ENCODE measurements around the gene KRTAP10-8. TPM values are rescaled to one million over a fixed set of nuclear protein-coding genes. Genes with fewer than 3 reads are reported as not detected.
"Not testable (repeated sequence)": the region's sequence is repeated elsewhere in the genome, so short reads cannot be mapped to it uniquely, and the experiment has no call there.

KRTAP10-8 gene
- total and polyA plus RNA-seq, 7 experiments from 2014 or later: not detected

DNA sequence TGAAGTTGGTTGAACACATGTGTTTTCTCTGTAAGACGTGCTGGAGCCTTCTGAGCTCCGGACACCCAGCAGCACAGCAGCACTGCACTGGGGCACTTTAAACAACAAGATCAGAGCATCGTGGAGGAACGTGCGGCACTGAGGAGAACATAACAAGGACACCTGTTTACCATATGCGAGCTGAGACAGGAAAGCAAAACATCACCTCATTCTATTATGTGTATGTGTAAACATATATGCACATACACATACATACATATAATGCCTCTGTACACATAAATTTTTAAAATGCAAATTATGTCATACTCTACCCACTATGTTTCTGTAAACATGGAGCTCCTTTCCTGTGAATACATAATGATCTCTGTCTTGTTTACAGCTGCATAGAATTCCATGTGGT is 16.4 kb upstream of the KRTAP10-8 start:
- CTCF ChIA-PET: no interaction called here
- POLR2A ChIA-PET: interaction anchor here (0.8 to 1.4 kb wide), 2 partner anchors 16 to 62 kb away, joined by 3 to 5 read pairs; partner anchors contain the start of gene KRTAP12-3

DNA sequence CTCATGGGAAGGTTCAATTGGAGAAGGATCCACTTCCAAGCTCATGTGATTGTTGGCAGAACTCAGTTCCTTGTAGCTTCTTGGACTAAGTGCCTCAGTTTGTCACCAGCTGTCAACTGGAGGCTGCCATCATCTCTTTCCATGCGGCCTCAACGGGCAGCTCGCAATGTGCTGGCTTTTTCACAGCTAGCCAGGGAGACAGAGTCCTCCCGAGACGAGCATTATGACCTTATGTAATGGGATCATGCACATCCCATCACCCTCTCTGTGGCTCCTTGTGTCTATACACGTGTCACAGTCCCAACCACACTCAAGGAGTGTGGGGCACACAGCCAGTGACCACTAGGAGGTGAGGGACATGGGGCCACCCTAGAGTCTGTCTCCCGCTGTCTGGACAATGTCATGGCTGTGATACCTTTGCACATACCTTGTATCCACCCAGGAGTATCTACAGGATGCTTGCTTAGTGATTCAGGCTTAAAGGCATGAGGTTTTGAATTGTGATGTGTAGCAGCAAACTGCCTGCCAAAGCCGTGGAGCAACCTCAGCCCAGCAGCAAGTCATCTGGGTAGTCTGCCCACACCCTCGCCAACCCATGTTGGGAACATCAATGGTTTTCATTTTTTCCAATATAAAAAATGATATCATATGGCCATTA is 15.7 kb upstream of the KRTAP10-8 start:
- ChIA-PET POLR2A (interaction anchor here (0.8 to 1.4 kb wide), 2 partner anchors 62 to 98 kb away, joined by 3 to 5 read pairs; partner anchors contain the start of gene KRTAP12-3), CTCF (no interaction called here)
- Mint-ChIP-seq H3K36me3 (peaks cover 0 to 7% (median 0%) of the 10 kb centered on the region in 5 donors), H3K4me3 (no peak overlapping the region), H3K4me1 (peaks cover 0 to 6% (median 2%) of the 10 kb centered on the region in 7 donors), H3K9me3 (peaks cover 2 to 12% (median 5%) of the 10 kb centered on the region in 11 donors), H3K27me3 (peaks cover 0 to 18% (median 0%) of the 10 kb centered on the region in 5 donors), H3K27ac (peak overlapping the region in 2 of 9 donors; percentile 1 to 24)
- Histone ChIP-seq H3K27ac (ENCODE audit: low read depth, low read length) (no peak overlapping the region), H3K4me3 (ENCODE audit: low read length) (no peak overlapping the region), H3K9me3 (ENCODE audit: control insufficient read depth in 2 of 3, low read length in 3 of 3) (no peaks in the 10 kb centered on the region), H3K27me3 (ENCODE audit: control insufficient read depth in 2 of 2, insufficient read depth in 2 of 2, low read length in 2 of 2) (no peaks in the 10 kb centered on the region), H3K4me1 (ENCODE audit: control insufficient read depth in 2 of 2, insufficient read depth in 2 of 2, low read length in 2 of 2) (no peaks in the 10 kb centered on the region), H3K36me3 (ENCODE audit: control insufficient read depth in 2 of 3, insufficient read depth in 3 of 3, low read length in 3 of 3) (no peaks in the 10 kb centered on the region)
- DNase-seq (no peak), ATAC-seq (no peak)
- intact Hi-C loops (cut with micrococcal nuclease): no loop called here

More for the DNA sequence above, 16.4 kb upstream of the KRTAP10-8 start:
- H3K4me1 ChIP-seq (ENCODE audit: control insufficient read depth in 2 of 2, insufficient read depth in 2 of 2, low read length in 2 of 2): no peaks in the 10 kb centered on the region
- no peak overlapping the region for H3K27ac ChIP-seq (ENCODE audit: low read depth, low read length)
- no peaks in the 10 kb centered on the region for H3K9me3 ChIP-seq (ENCODE audit: control insufficient read depth in 2 of 3, low read length in 3 of 3)
- Mint-ChIP-seq H3K4me3 (no peak overlapping the region), H3K9me3 (peaks cover 2 to 12% (median 5%) of the 10 kb centered on the region in 11 donors), H3K27me3 (peaks cover 0 to 18% (median 0%) of the 10 kb centered on the region in 5 donors), H3K4me1 (peaks cover 0 to 6% (median 2%) of the 10 kb centered on the region in 7 donors), H3K27ac (peak overlapping the region in 2 of 9 donors; percentile 2 to 13), H3K36me3 (peaks cover 0 to 7% (median 0%) of the 10 kb centered on the region in 5 donors)
- H3K27me3 ChIP-seq (ENCODE audit: control insufficient read depth in 2 of 2, insufficient read depth in 2 of 2, low read length in 2 of 2): no peaks in the 10 kb centered on the region
- ATAC-seq: no peak
- H3K36me3 ChIP-seq (ENCODE audit: control insufficient read depth in 2 of 3, insufficient read depth in 3 of 3, low read length in 3 of 3): no peaks in the 10 kb centered on the region
- intact Hi-C loops (cut with micrococcal nuclease): no loop called here
- no peak for DNase-seq
- no peak overlapping the region for H3K4me3 ChIP-seq (ENCODE audit: low read length)

DNA sequence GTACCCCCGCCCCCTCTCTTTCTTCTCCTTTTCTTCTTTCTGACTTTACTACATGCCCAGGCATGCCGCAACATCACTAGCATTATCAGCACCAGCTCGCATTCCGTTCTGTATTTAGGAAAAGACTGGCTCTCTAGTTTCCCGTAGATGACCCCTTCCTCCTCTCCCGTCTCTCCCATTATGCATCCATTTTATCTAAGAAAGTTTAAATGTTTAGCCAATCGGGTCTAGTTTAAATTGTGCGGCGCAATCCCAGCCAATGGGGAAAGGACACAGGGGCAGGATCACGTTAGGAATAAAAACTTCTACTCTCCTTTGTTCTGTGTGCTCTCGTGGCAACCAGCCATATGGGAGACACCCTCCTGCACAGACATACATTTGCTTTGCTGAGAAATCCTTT is 13.8 kb upstream of the KRTAP10-8 start:
- ATAC-seq: no peak
- Mint-ChIP-seq H3K4me1 (peaks cover 0 to 6% (median 3%) of the 10 kb centered on the region in 7 donors), H3K27ac (no peak overlapping the region), H3K9me3 (peaks cover 2 to 12% (median 5%) of the 10 kb centered on the region in 11 donors), H3K4me3 (no peak overlapping the region), H3K36me3 (peaks cover 0 to 7% (median 0%) of the 10 kb centered on the region in 5 donors), H3K27me3 (peaks cover 0 to 17% (median 0%) of the 10 kb centered on the region in 5 donors)
- ChIA-PET CTCF (no interaction called here), POLR2A (no interaction called here)
- DNase-seq: no peak
- Histone ChIP-seq H3K4me3 (ENCODE audit: low read length) (no peak overlapping the region), H3K27ac (ENCODE audit: low read depth, low read length) (no peak overlapping the region), H3K4me1 (ENCODE audit: control insufficient read depth in 2 of 2, insufficient read depth in 2 of 2, low read length in 2 of 2) (no peaks in the 10 kb centered on the region), H3K27me3 (ENCODE audit: control insufficient read depth in 2 of 2, insufficient read depth in 2 of 2, low read length in 2 of 2) (no peaks in the 10 kb centered on the region), H3K9me3 (ENCODE audit: control insufficient read depth in 2 of 3, low read length in 3 of 3) (no peaks in the 10 kb centered on the region), H3K36me3 (ENCODE audit: control insufficient read depth in 2 of 3, insufficient read depth in 3 of 3, low read length in 3 of 3) (no peaks in the 10 kb centered on the region)
- intact Hi-C loops (cut with micrococcal nuclease): no loop called here

DNA sequence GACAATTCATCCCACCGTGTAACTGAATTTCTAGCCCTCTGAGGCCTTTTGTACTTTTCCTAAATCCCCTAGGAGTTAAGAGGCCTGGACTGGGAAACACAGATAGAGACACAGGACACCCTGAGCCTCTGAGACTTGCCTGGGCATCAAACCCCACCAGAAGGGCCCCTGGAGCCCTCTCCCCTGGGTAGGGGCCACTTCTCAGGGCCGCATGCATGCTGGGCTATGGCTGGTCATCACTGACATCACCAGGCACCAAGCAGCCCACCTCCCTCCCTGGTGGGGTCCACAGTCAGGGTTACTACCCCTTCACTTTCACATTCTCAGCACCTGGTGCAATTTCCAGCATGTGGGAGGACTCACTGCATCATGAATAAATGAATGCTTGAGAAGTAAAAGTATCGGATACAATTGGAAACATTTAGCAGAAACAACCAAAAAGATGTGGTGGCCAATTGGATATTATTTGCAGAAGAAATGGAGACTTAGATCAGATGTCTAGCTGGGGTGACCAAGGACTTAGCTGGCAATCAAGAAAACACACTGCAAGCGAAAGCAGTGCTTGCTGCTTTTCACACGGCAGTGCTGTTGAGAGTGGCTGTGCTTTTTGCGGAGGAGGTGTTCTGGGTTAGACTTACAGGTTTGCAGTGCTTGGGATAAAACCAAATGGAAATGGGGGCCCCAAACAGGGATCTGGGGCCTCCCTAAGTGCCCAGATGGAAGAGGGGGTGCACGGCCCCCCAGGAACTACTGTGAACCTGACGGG is 12.4 kb upstream of the KRTAP10-8 start:
- no peak overlapping the region for H3K27ac Mint-ChIP-seq

DNA sequence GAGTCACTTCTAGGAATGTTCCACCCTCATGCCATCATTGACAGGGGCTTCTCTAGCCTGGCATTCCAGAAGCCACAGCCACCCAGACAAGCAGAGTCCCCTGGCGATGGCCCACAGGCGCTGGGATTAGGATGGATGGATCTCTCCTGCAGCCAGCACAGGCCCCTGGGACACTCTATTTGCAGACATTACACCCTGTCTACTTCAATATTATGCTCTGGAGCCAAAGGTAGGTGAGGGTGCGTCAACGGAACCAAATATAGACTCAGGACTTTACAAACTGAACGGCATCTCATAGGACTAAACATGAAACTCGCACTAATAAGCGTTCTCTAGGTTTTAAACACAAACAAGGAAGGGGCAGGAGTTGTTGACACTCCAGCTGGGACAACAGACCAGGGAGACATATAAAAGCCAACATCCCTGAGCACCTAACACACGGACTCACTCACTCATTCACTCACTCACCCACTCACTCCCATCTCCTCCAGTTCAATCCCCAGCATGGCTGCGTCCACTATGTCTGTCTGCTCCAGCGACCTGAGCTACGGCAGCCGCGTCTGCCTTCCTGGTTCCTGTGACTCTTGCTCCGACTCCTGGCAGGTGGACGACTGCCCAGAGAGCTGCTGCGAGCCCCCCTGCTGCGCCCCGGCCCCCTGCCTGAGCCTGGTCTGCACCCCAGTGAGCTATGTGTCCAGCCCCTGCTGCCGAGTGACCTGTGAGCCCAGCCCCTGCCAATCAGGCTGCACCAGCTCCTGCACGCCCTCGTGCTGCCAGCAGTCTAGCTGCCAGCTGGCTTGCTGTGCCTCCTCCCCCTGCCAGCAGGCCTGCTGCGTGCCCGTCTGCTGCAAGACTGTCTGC is 11.5 kb upstream of the KRTAP10-8 start, which contains the start of gene KRTAP10-7:
Gene KRTAP10-7, plus strand, starts transcription at position 480 of the 861 bp plus-strand sequence. Its CDS starts 25 bp downstream, at position 505.
- H3K27ac Mint-ChIP-seq; H3K36me3 Mint-ChIP-seq; CTCF ChIA-PET; H3K9me3 ChIP-seq (ENCODE audit: control insufficient read depth in 2 of 3, low read length in 3 of 3); DNase-seq; H3K36me3 ChIP-seq (ENCODE audit: control insufficient read depth in 2 of 3, insufficient read depth in 3 of 3, low read length in 3 of 3); H3K27ac ChIP-seq (ENCODE audit: low read depth, low read length); H3K4me3 Mint-ChIP-seq; POLR2A ChIA-PET; H3K4me1 ChIP-seq (ENCODE audit: control insufficient read depth in 2 of 2, insufficient read depth in 2 of 2, low read length in 2 of 2); ATAC-seq; intact Hi-C loops (cut with micrococcal nuclease); H3K27me3 ChIP-seq (ENCODE audit: control insufficient read depth in 2 of 2, insufficient read depth in 2 of 2, low read length in 2 of 2); H3K4me1 Mint-ChIP-seq; H3K4me3 ChIP-seq (ENCODE audit: low read length): not testable (repeated sequence)
- H3K9me3 Mint-ChIP-seq: peaks cover 2 to 18% (median 7%) of the 10 kb centered on the region in 11 donors
- peaks cover 0 to 25% (median 0%) of the 10 kb centered on the region in 5 donors for H3K27me3 Mint-ChIP-seq

More for the DNA sequence above, 12.4 kb upstream of the KRTAP10-8 start:
- Histone ChIP-seq H3K4me1 (ENCODE audit: control insufficient read depth in 2 of 2, insufficient read depth in 2 of 2, low read length in 2 of 2) (no peaks in the 10 kb centered on the region), H3K27ac (ENCODE audit: low read depth, low read length) (no peak overlapping the region), H3K27me3 (ENCODE audit: control insufficient read depth in 2 of 2, insufficient read depth in 2 of 2, low read length in 2 of 2) (no peaks in the 10 kb centered on the region), H3K9me3 (ENCODE audit: control insufficient read depth in 2 of 3, low read length in 3 of 3) (no peaks in the 10 kb centered on the region), H3K36me3 (ENCODE audit: control insufficient read depth in 2 of 3, insufficient read depth in 3 of 3, low read length in 3 of 3) (no peaks in the 10 kb centered on the region), H3K4me3 (ENCODE audit: low read length) (no peak overlapping the region)
- Mint-ChIP-seq H3K4me3 (no peak overlapping the region), H3K27me3 (peaks cover 0 to 18% (median 0%) of the 10 kb centered on the region in 5 donors), H3K4me1 (peaks cover 0 to 6% (median 4%) of the 10 kb centered on the region in 7 donors), H3K9me3 (peaks cover 2 to 12% (median 5%) of the 10 kb centered on the region in 11 donors), H3K36me3 (peaks cover 0 to 7% (median 0%) of the 10 kb centered on the region in 5 donors)
- no peak for ATAC-seq
- intact Hi-C loops (cut with micrococcal nuclease): no loop called here
- DNase-seq: no peak
- ChIA-PET CTCF (interaction anchor here (0.6 kb wide), 1 partner anchor 16 kb away, joined by 3 read pairs; no protein-coding TSS in a partner anchor), POLR2A (no interaction called here)

DNA sequence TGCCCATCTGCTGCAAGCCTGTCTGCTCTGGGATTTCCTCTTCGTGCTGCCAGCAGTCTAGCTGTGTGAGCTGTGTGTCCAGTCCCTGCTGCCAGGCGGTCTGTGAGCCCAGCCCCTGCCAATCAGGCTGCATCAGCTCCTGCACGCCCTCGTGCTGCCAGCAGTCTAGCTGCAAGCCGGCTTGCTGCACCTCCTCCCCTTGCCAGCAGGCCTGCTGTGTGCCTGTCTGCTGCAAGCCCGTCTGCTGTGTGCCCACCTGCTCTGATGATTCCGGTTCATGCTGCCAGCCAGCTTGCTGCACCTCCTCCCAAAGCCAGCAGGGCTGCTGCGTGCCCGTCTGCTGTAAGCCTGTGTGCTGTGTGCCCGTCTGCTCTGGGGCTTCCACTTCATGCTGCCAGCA is 10.8 kb upstream of the KRTAP10-8 start:
- H3K27me3 ChIP-seq (ENCODE audit: control insufficient read depth in 2 of 2, insufficient read depth in 2 of 2, low read length in 2 of 2); H3K9me3 ChIP-seq (ENCODE audit: control insufficient read depth in 2 of 3, low read length in 3 of 3); H3K27ac ChIP-seq (ENCODE audit: low read depth, low read length); H3K4me3 Mint-ChIP-seq; POLR2A ChIA-PET; CTCF ChIA-PET; H3K4me3 ChIP-seq (ENCODE audit: low read length); DNase-seq; intact Hi-C loops (cut with micrococcal nuclease); H3K36me3 Mint-ChIP-seq; H3K4me1 Mint-ChIP-seq; H3K36me3 ChIP-seq (ENCODE audit: control insufficient read depth in 2 of 3, insufficient read depth in 3 of 3, low read length in 3 of 3); ATAC-seq; H3K4me1 ChIP-seq (ENCODE audit: control insufficient read depth in 2 of 2, insufficient read depth in 2 of 2, low read length in 2 of 2); H3K27ac Mint-ChIP-seq: not testable (repeated sequence)
- Mint-ChIP-seq H3K9me3 (peaks cover 2 to 25% (median 9%) of the 10 kb centered on the region in 11 donors), H3K27me3 (peaks cover 0 to 31% (median 0%) of the 10 kb centered on the region in 5 donors)
